ENCODE data around the gene PRICKLE3.
"Not testable (repeated sequence)": the region's sequence is repeated elsewhere in the genome, so short reads cannot be mapped to it uniquely, and the experiment has no call there.

The PRICKLE3 gene

DNA sequence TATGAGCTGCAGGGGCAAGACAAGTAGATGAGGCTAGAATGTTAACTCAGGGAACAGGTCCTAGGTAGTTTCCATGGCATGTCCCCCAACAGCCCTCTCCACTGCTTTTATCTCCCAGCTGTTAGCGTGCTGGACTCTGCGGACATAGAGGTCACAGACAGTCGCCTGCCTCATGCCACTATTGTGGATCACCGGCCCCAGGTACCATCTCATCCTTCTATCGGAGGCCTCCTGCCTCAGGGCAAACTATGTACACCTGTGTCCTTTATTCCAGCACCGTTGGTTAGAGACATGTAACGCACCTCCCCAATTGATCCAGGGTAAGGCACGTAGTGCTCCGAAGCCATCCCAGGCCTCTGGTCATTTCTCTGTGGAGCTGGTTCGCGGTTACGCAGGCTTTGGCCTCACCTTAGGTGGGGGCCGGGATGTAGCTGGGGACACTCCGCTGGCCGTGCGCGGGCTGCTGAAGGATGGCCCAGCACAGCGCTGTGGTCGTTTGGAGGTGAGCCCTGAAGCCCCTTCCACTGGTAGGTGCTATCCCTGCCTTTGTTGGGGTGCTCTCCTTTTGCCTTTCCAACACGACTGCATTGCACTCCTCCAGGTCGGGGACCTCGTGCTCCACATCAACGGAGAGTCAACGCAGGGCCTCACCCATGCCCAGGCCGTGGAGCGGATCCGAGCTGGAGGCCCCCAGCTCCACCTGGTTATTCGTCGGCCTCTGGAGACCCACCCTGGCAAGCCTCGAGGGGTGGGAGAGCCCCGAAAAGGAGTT lies 21.4 kb downstream of the PRICKLE3 start:
- Histone ChIP-seq H3K4me3 (ENCODE audit: low read length) (no peak overlapping the region), H3K9ac (ENCODE audit: low read depth, low read length) (no peak overlapping the region), H3K9me3 (replicated peaks; ENCODE audit: low read length) (no peaks in the 10 kb centered on the region), H3K4me1 (ENCODE audit: control insufficient read depth, insufficient read depth, low read length) (peaks cover 22% of the 10 kb centered on the region), H3K36me3 (ENCODE audit: insufficient read depth, low read length) (no peaks in the 10 kb centered on the region), H3K4me2 (ENCODE audit: low read length) (peak overlapping the region; percentile 90), H3K27me3 (ENCODE audit: control insufficient read depth, insufficient read depth, low read length) (no peaks in the 10 kb centered on the region)

DNA sequence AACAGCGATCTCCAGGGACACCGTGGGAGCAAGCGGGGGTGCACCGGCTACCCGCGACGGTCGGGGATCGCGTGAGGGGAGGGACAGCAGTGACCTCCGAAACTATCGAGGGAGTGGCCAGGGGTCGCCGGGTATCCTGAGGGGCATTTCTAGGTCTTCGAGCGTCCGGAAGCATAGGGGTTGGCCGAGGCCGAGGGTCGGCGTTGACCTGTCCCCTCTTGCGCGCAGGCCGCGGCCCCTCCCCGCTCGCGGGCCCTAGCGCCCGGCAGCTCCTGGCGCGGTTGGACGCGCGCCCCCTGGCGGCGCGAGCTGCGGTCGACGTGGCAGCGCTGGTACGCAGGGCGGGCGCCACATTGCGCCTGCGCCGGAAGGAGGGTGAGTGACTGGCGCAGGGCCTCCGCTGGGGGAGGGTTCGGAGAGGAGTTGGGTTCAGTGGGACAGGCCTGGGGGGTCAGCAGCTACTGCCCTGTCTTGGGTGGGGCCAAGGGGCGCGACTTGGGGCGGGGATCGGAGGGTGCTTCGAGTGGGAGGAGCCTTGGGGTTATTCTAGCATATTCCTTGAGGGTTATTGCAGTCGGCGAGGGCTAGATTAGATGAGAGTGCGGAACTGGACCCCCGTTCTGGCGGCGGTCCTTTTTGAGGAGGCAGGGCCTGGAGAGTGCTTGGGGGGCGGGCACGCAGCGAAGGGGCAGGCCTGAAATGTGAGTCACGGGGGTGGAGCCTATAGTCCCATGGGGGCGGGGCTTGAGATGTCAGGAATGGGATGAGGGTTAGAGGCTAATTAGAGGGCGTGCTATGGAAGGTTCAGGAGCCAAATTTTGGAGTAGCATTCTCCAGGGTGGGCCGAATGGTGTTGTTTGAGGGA lies 22.4 kb downstream of the PRICKLE3 start:
- Histone ChIP-seq H3K9ac (ENCODE audit: low read depth, low read length) (peak overlapping the region; percentile 83), H3K27me3 (ENCODE audit: control insufficient read depth, insufficient read depth, low read length) (no peaks in the 10 kb centered on the region), H3K9me3 (replicated peaks; ENCODE audit: low read length) (no peaks in the 10 kb centered on the region), H3K36me3 (ENCODE audit: insufficient read depth, low read length) (no peaks in the 10 kb centered on the region), H3K4me2 (ENCODE audit: low read length) (peak overlapping the region; percentile 90), H3K4me3 (ENCODE audit: low read length) (peak overlapping the region; percentile 69), H3K4me1 (ENCODE audit: control insufficient read depth, insufficient read depth, low read length) (peaks cover 22% of the 10 kb centered on the region)

DNA sequence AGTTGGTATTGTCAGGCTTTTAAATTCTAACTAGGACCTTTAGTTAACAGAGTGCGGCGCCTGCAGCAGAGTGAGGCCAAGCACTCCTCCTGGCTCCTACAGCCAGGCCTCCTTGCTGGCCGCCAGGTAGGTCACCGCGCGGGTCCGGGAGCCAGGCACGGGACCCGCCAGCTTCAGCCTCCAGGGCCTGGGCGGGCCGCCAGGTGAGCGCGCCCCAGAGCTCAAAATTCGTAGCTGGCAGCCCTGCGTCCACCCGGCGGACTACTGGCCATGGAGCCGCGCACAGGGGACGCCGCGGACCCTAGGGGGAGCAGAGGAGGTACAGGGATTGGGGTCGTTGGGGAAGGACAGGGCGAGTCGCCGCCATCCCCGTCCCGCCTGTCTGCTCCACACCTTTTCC lies 23.6 kb downstream of the PRICKLE3 start, which contains the start of gene MAGIX:
TSS of gene MAGIX (plus strand) at position 139 of the 400 bp plus-strand sequence. CDS start at position 271, 132 bp downstream.
- Histone ChIP-seq H3K36me3 (ENCODE audit: insufficient read depth, low read length) (no peaks in the 10 kb centered on the region), H3K4me3 (ENCODE audit: low read length) (peak within 1 kb of the TSS; percentile 69), H3K4me1 (ENCODE audit: control insufficient read depth, insufficient read depth, low read length) (peaks cover 19% of the 10 kb centered on the region), H3K9ac (ENCODE audit: low read depth, low read length) (peak within 1 kb of the TSS; percentile 83), H3K4me2 (ENCODE audit: low read length) (peak within 1 kb of the TSS; percentile 90), H3K9me3 (replicated peaks; ENCODE audit: low read length) (no peaks in the 10 kb centered on the region), H3K27me3 (ENCODE audit: control insufficient read depth, insufficient read depth, low read length) (no peaks in the 10 kb centered on the region)

DNA sequence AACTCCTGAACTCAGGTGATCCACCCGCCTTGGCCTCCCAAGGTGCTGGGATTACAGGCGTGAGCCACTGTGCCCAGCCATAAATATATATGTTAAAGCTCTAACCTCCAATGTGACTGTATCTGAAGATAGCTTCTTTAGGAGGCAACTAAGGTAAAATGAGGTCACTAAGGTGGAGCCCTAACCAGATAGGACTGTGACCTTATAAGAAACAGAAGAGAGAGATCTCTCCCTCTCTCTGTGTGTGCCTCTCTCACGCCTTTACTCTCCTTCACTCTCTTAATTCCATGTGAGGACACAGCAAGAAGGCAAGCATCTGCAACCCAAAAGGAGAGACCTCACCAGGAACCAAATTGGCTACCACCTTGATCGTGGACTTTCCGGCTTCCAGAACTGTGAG lies 24.5 kb downstream of the PRICKLE3 start:
- Histone ChIP-seq H3K9ac (ENCODE audit: low read depth, low read length) (no peak overlapping the region), H3K4me2 (ENCODE audit: low read length) (no peak overlapping the region), H3K27me3 (ENCODE audit: control insufficient read depth, insufficient read depth, low read length) (no peaks in the 10 kb centered on the region), H3K4me1 (ENCODE audit: control insufficient read depth, insufficient read depth, low read length) (peaks cover 9% of the 10 kb centered on the region), H3K9me3 (replicated peaks; ENCODE audit: low read length) (no peaks in the 10 kb centered on the region), H3K4me3 (ENCODE audit: low read length) (no peak overlapping the region), H3K36me3 (ENCODE audit: insufficient read depth, low read length) (no peaks in the 10 kb centered on the region)

DNA sequence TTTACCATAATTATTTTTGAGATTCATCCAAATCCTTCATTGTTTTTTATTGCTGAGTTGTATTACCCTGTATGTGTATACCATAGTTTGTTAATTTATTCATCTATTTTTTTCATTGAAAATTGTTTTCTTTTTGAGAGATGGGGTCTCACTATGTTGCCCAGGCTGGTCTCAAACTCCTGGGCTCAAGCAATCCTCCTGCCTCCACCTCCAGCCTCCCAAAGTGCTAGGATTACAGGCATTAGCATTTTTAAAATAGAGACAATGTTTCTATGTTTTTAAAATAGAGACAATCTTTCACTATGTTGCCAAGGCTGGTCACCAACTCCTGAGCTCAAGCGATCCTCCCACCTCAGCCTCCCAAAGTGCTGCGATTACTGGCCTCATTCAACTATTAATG lies 25.3 kb downstream of the PRICKLE3 start:
- Histone ChIP-seq H3K4me1 (ENCODE audit: control insufficient read depth, insufficient read depth, low read length) (peaks cover 6% of the 10 kb centered on the region), H3K36me3 (ENCODE audit: insufficient read depth, low read length) (no peaks in the 10 kb centered on the region), H3K9me3 (replicated peaks; ENCODE audit: low read length) (no peaks in the 10 kb centered on the region), H3K9ac (ENCODE audit: low read depth, low read length) (no peak overlapping the region), H3K4me2 (ENCODE audit: low read length) (no peak overlapping the region), H3K4me3 (ENCODE audit: low read length) (no peak overlapping the region), H3K27me3 (ENCODE audit: control insufficient read depth, insufficient read depth, low read length) (no peaks in the 10 kb centered on the region)

DNA sequence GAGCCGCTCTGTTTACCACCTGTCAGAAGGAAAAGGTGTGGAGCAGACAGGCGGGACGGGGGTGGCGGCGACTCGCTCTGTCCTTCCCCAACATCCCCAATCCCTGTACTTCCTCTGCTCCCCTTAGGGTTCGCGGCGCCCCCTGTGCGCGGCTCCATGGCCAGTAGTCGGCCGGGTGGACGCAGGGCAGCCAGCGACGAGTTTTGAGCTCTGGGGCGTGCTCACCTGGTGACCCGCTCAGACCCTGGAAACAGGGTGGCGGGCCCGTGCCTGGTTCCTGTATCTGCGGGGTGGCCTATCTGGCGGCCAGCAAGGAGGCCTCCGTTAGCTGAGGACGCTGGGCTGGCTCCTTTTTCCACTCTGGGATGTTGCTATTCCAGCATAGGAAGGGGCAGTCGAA lies 29.0 kb downstream of the PRICKLE3 start:
- no peak overlapping the region for H3K4me3 ChIP-seq (ENCODE audit: low read length)
- no peaks in the 10 kb centered on the region for H3K36me3 ChIP-seq (ENCODE audit: insufficient read depth, low read length)
- no peak overlapping the region for H3K9ac ChIP-seq (ENCODE audit: low read depth, low read length)
- H3K27me3 ChIP-seq (ENCODE audit: control insufficient read depth, insufficient read depth, low read length) = no peaks in the 10 kb centered on the region
- peaks cover 3% of the 10 kb centered on the region for H3K4me1 ChIP-seq (ENCODE audit: control insufficient read depth, insufficient read depth, low read length)
- H3K4me2 ChIP-seq (ENCODE audit: low read length) = no peak overlapping the region
- no peaks in the 10 kb centered on the region for H3K9me3 ChIP-seq (replicated peaks; ENCODE audit: low read length)

DNA sequence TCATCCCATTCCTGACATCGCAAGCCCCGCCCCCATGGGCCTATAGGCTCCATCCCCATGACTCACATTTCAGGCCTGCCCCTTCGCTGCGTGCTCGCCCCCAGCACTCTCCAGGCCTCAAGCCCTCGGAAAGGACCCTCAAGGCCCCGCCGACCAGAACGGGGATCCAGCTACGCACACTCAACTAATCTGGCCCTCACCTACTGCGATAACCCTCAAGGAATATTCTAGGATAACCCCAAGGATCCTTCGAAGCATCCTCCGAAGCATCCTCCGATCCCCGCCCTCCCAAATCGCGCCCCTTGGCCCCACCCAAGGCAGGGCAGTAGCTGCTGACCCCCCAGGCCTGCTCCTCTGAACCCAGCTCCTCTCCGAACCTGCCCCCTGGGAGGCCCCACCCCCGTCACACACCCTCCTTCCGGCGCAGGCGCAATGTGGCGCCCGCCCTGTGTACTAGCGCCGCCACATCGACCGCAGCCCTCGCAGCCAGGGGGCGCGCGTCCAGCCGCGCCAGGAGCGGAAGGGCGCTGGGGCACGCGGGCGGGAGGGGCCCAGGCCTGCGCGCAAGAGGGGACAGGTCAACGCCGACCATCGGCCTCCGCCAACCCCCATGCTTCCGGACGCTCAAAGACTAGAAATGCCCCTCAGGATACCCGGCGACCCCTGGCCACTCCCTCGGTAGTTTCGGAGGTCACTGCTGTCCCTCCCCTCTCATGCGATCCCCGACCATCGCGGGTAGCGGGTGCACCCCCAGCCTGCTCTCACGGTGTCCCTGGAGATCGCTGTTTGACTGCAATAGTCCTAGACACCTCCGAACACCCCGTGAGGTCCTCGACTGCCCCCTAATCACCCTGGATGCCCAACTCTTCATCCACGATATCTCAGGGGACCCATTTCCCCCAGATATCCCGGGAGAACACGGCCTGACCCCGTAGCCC lies 30.0 kb downstream of the PRICKLE3 start:
- Histone ChIP-seq H3K9ac (ENCODE audit: low read depth, low read length) (peak overlapping the region; percentile 91), H3K4me3 (ENCODE audit: low read length) (peak overlapping the region; percentile 78), H3K36me3 (ENCODE audit: insufficient read depth, low read length) (no peaks in the 10 kb centered on the region), H3K9me3 (replicated peaks; ENCODE audit: low read length) (no peaks in the 10 kb centered on the region), H3K4me2 (ENCODE audit: low read length) (peak overlapping the region; percentile 95), H3K4me1 (ENCODE audit: control insufficient read depth, insufficient read depth, low read length) (peaks cover 3% of the 10 kb centered on the region), H3K27me3 (ENCODE audit: control insufficient read depth, insufficient read depth, low read length) (no peaks in the 10 kb centered on the region)

DNA sequence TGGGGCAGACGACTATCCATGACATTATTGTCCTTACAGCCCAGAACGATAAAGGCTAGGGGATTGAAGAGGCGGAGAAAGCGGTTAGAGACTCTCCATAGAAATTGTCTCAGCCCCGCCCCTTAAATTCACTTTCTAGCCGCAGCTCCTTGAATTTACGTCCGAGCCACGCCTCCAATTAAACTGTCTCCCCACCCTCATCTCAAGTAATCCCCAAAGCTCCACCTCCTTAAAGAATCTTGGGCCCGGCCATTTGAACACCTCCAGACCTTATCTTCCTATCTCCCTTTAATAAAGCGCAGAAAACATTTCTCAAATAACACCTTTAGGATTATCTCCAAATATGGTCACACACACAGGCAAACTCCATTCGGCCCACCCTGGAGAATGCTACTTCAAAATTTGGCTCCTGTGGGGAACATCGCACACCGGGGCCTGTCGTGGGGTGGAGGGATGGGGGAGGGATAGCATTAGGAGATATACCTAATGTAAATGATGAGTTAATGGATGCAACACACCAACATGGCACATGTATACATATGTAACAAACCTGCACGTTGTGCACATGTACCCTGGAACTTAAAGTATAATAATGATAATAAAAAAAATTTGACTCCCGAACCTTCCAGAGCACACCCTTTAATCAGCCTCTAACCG lies 30.8 kb downstream of the PRICKLE3 start:
- Histone ChIP-seq H3K27me3 (ENCODE audit: control insufficient read depth, insufficient read depth, low read length) (no peaks in the 10 kb centered on the region), H3K9ac (ENCODE audit: low read depth, low read length) (peak overlapping the region; percentile 91), H3K4me2 (ENCODE audit: low read length) (peak overlapping the region; percentile 95), H3K4me3 (ENCODE audit: low read length) (peak overlapping the region; percentile 78), H3K9me3 (replicated peaks; ENCODE audit: low read length) (no peaks in the 10 kb centered on the region), H3K4me1 (ENCODE audit: control insufficient read depth, insufficient read depth, low read length) (peaks cover 3% of the 10 kb centered on the region), H3K36me3 (ENCODE audit: insufficient read depth, low read length) (no peaks in the 10 kb centered on the region)

DNA sequence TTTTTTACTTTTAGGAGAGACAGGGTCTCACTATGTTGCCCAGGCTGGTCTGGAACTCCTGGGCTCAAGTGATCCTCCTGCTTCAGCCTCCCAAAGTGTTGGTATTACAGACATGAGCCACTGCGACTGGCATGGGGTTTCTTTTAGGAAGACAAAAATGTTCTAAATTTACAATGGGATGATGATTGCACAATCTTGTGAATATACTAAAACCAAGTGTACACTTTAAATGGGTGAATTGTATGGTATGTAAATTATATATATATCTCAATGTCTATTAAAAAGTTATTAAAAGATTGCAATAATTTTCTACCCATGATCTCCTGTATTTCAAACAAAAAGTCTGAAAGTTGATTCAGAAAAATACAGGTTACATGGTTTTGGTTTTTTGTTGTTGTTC lies 32.7 kb downstream of the PRICKLE3 start:
- Histone ChIP-seq H3K4me2 (ENCODE audit: low read length) (no peak overlapping the region), H3K4me3 (ENCODE audit: low read length) (no peak overlapping the region), H3K36me3 (ENCODE audit: insufficient read depth, low read length) (no peaks in the 10 kb centered on the region), H3K9me3 (replicated peaks; ENCODE audit: low read length) (no peaks in the 10 kb centered on the region), H3K4me1 (ENCODE audit: control insufficient read depth, insufficient read depth, low read length) (peaks cover 3% of the 10 kb centered on the region), H3K27me3 (ENCODE audit: control insufficient read depth, insufficient read depth, low read length) (no peaks in the 10 kb centered on the region), H3K9ac (ENCODE audit: low read depth, low read length) (no peak overlapping the region)

DNA sequence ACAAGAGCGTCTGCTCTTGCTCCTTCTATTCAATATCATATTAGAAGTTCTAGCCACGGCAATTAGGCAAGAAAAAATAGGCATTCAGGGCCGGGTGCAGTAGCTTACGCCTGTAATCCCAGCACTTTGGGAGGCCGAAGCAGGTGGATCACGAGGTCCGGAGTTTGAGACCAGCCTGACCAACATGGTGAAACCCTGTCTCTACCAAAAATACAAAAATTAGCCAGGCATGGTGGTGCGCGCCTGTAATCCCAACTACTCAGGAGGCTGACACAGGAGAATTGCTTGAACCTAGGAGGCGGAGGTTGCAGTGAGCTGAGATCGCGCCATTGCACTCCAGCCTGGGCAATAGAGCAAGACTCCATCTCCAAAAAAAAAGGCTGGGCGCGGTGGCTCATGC lies 36.9 kb downstream of the PRICKLE3 start:
- H3K4me3 ChIP-seq (ENCODE audit: low read length); H3K9ac ChIP-seq (ENCODE audit: low read depth, low read length); H3K36me3 ChIP-seq (ENCODE audit: insufficient read depth, low read length); H3K4me2 ChIP-seq (ENCODE audit: low read length); H3K9me3 ChIP-seq (replicated peaks; ENCODE audit: low read length); H3K4me1 ChIP-seq (ENCODE audit: control insufficient read depth, insufficient read depth, low read length); H3K27me3 ChIP-seq (ENCODE audit: control insufficient read depth, insufficient read depth, low read length): not testable (repeated sequence)
